Kidney (tissue), 14 donors: ENCODE measurements around the gene ADPRHL1. TPM values are rescaled to one million over a fixed set of nuclear protein-coding genes. Genes with fewer than 3 reads are reported as not detected.
"Not testable (repeated sequence)": the region's sequence is repeated elsewhere in the genome, so short reads cannot be mapped to it uniquely, and the experiment has no call there.

Source experiments
- DNase-seq, 5 donors: peaks; one replicate each; pipeline ENCODE4 v3.0.0-alpha.2; 2013 to 2020
- FAIRE-seq: peaks from 2 replicates; lab custom pipeline; 2012; peaks lifted over from hg19 to GRCh38; lab: Jason Lieb, UNC
- H3K27ac ChIP-seq, 2 donors: one replicate each; pipeline ENCODE4 v1.7.0; 2013; ENCODE audit warnings: low read depth in 2 of 2, low read length in 2 of 2, inconsistent platforms in 1 of 2
- H3K27me3 ChIP-seq: one replicate; pipeline ENCODE4 v1.7.1; 2013; ENCODE audit warnings: low read length, inconsistent platforms; ENCODE audit not compliant: control insufficient read depth, insufficient read depth
- H3K36me3 ChIP-seq, 3 donors: one replicate each; pipeline versions ENCODE4 v1.7.0 to v1.7.1; 2013; ENCODE audit warnings: low read length in 3 of 3, control low read depth in 1 of 3, inconsistent platforms in 1 of 3; ENCODE audit not compliant: insufficient read depth in 3 of 3, control insufficient read depth in 2 of 3
- H3K4me1 ChIP-seq, 3 donors: one replicate each; pipeline versions ENCODE4 v1.7.0 to v1.7.1; 2013; ENCODE audit warnings: low read length in 3 of 3, inconsistent platforms in 1 of 3, low read depth in 1 of 3; ENCODE audit not compliant: control insufficient read depth in 2 of 3, insufficient read depth in 2 of 3
- H3K4me3 ChIP-seq, 3 donors: one replicate each; pipeline versions ENCODE4 v1.7.0 to v1.8.1; 2013; ENCODE audit warnings: low read length in 3 of 3, control low read depth in 1 of 3, inconsistent platforms in 1 of 3
- H3K9ac ChIP-seq, 3 donors: one replicate each; pipeline versions ENCODE4 v1.7.0 to v1.7.1; 2013; ENCODE audit warnings: low read length in 3 of 3, control low read depth in 1 of 3, inconsistent platforms in 1 of 3
- H3K9me3 ChIP-seq, 3 donors: one replicate each; pipeline versions ENCODE4 v1.7.0 to v1.7.1; 2013; ENCODE audit warnings: low read length in 3 of 3, control low read depth in 1 of 3, inconsistent platforms in 1 of 3; ENCODE audit not compliant: control insufficient read depth in 2 of 3, insufficient read depth in 1 of 3
- CTCF ChIP-seq: IDR thresholded peaks from 3 replicates; pipeline ENCODE4 v1.5.1; 2012; ENCODE audit warnings: mild to moderate bottlenecking, moderate library complexity, borderline replicate concordance; ENCODE audit not compliant: insufficient read depth; ENCODE audit errors: extremely low read depth
- intact Hi-C: fragments of 100-400 bp; cut with DNase I; formaldehyde crosslinking; loops from one replicate; pipeline ENCODE4 v1.11.1; 2022
- polyA plus RNA-seq: library from polyadenylated mRNA; stranded (reverse); fragments of 350-450 nt; fragmentation: Illumina TruSeq; extraction: RNeasy Lipid Tissue Mini Kit (QIAGEN cat#74804); gene quantifications from one replicate; pipeline ENCODE4 v1.2.3, GENCODE V29; 2014; ENCODE audit warnings: low read depth, low replicate concordance; ENCODE audit not compliant: insufficient read depth
- total RNA-seq: library from RNA; stranded (reverse); fragmentation: NEBNext Ultra II Directional; extraction: Animal tissue kit (Norgen Biotek cat#: 25700); gene quantifications from one replicate; pipeline ENCODE4 v1.2.1, GENCODE V29; 2021
- donor health status: control.
- donor health status: control.
- donor health status: control.
- donor health status: control.
- donor health status: control.
- donor health status: DM: yes; HTN: yes; CAD: no.
- donor health status: Normal renal cell carcinoma (clear cell type).

The ADPRHL1 gene
- total and polyA plus RNA-seq, 2 donors from 2014 or later: 1.1 to 1.5 TPM

- FAIRE-seq (no peak), DNase-seq (peak; percentile 79 to 89 (median 80))
- no peak overlapping the region for H3K9ac ChIP-seq
- intact Hi-C loops: no loop called here
- no peak for TF ChIP-seq CTCF
- no peak overlapping the region for H3K27ac ChIP-seq
- H3K4me1 ChIP-seq: no peaks in the 10 kb centered on the region
- no peaks in the 10 kb centered on the region for H3K9me3 ChIP-seq
- no peaks in the 10 kb centered on the region for H3K27me3 ChIP-seq
- H3K4me3 ChIP-seq: no peak overlapping the region
- peaks cover 3 to 16% (median 5%) of the 10 kb centered on the region in 3 donors for H3K36me3 ChIP-seq
These were observed 20.9 kb upstream of the ADPRHL1 start for GRCh38 chr13:113474179-113474578.

- H3K4me3 ChIP-seq: no peak overlapping the region
- H3K27me3 ChIP-seq: no peaks in the 10 kb centered on the region
- no peak overlapping the region for H3K9ac ChIP-seq
- peak in 1 of 5 donors; percentile 27 for DNase-seq
- intact Hi-C loops: no loop called here
- no peaks in the 10 kb centered on the region for H3K4me1 ChIP-seq
- no peak for TF ChIP-seq CTCF
- no peak for FAIRE-seq
- no peak overlapping the region for H3K27ac ChIP-seq
- peaks cover under 1 to 14% (median 5%) of the 10 kb centered on the region in 3 donors for H3K36me3 ChIP-seq
- no peaks in the 10 kb centered on the region for H3K9me3 ChIP-seq
These were observed 19.2 kb upstream of the ADPRHL1 start for GRCh38 chr13:113472355-113473025.

- intact Hi-C loops: no loop called here
- Histone ChIP-seq H3K9me3 (no peaks in the 10 kb centered on the region), H3K4me1 (no peaks in the 10 kb centered on the region), H3K36me3 (peaks cover 5 to 14% (median 5%) of the 10 kb centered on the region in 3 donors), H3K4me3 (no peak overlapping the region), H3K9ac (no peak overlapping the region), H3K27me3 (no peaks in the 10 kb centered on the region), H3K27ac (no peak overlapping the region)
- TF ChIP-seq CTCF: no peak
- DNase-seq: no peak
- no peak for FAIRE-seq
These were observed 18.6 kb upstream of the ADPRHL1 start for GRCh38 chr13:113471844-113472243.

- H3K9ac ChIP-seq, DNase-seq, H3K4me1 ChIP-seq, H3K9me3 ChIP-seq, FAIRE-seq, H3K27ac ChIP-seq, H3K27me3 ChIP-seq, intact Hi-C loops, H3K4me3 ChIP-seq: not testable (repeated sequence)
- H3K36me3 ChIP-seq: peaks cover 5 to 11% (median 5%) of the 10 kb centered on the region in 3 donors
These were observed 17.4 kb upstream of the ADPRHL1 start for GRCh38 chr13:113470635-113471163.
